ENCODE measurements around the gene PRKG1. TPM values are rescaled to one million over a fixed set of nuclear protein-coding genes. Genes with fewer than 3 reads are reported as not detected.

Gene PRKG1
- polyA plus RNA-seq, 4 donors = 12.7 to 21.2 (median 15.0) TPM

DNA sequence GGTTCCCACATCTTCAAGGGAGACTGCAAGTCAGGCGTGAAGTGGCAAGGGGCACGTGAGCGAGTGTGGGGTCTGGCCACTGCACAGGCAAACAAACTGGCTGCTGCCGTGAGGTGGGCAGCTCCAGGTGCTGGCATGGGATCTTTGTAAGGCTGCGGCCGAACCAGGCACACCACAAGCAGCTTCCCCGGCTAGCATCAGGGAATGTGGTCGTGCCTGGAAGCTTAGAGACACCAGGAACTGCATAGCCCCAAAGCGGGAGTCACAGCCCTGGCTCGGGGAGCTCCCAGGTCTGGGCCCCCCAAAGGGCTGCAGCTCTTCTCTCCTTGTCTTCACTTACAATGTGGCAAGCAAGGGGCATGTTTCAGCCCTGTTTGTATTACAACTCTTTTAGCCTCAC is 988.9 kb downstream of the PRKG1 start:
- no peak for DNase-seq (ENCODE audit: low read depth in 4 of 4, low spot score in 3 of 4)

DNA sequence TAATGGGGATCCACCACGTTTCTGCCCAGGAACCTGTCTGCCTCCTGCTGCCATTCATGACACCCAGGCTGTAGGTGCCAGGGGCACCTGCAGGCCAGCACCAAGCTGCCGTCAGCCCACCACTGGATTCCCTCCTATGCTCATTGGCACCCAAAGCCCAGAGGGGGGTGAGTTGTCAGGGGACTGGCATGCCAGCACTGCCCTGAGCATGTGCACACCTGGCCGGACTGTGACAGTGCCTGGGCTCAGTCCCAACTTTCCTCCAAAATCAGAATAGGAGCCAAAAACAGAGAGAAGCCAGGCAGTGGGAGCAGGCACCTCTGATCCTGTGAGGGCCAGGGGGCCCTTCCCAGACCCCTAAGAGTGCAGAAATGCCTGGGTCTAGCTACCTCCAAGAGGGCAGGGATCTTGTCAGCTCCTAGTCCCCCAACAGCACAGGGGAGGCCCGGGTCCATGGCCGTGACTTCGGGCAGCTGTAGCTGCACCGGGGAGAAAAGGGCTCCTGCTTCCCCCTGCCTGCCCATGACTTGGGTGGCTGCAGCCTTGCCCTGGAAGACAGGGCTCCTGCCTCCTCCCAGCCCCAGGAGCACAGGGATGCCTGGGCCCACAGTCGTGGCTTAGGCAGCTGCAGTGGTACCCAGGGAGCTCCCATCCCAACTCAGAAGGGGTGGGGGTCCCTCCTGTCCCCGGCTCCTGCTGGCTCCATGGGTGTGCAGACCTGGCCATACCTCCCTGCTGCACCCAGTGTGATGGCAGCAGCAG is 990.0 kb downstream of the PRKG1 start:
- DNase-seq (ENCODE audit: low read depth in 4 of 4, low spot score in 3 of 4) = no peak

DNA sequence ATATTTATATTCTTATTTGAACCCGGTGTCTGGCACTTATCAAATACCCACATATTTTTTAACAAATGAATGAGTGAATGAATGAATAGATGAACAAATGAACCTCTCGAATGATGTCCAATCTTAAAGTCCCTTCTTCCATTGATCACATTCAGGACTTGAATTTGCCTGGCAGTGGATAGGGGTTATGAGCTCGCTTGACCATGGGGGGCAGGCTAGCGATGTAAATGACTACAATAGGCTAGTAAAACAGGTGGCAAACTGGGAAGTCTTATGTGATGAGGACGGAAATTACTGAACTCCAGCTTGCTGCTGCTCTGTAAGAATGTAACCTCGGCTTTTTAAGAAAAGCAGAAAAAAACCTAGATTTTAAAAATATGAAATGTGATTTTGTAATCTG is 992.1 kb downstream of the PRKG1 start:
- DNase-seq (ENCODE audit: low read depth in 4 of 4, low spot score in 3 of 4) = no peak

DNA sequence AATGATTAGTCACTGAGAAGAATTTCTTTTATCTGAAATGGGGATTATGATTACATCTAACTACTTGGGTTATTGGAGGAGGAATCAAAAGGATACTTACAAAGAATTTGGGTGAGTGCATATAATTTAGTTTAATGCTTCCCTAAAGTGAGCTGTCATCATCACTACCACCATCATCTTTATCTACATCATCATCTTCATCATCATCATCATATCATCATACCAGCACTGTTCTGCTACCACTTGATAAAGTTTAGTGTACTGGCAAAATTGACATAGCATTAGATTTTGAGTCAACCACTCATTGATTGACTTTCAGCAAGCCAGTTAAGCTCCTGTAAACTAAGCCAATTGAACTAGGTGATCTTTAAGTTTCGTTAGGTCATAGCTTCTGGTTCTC is 994.2 kb downstream of the PRKG1 start:
- DNase-seq (ENCODE audit: low read depth in 4 of 4, low spot score in 3 of 4) = no peak

DNA sequence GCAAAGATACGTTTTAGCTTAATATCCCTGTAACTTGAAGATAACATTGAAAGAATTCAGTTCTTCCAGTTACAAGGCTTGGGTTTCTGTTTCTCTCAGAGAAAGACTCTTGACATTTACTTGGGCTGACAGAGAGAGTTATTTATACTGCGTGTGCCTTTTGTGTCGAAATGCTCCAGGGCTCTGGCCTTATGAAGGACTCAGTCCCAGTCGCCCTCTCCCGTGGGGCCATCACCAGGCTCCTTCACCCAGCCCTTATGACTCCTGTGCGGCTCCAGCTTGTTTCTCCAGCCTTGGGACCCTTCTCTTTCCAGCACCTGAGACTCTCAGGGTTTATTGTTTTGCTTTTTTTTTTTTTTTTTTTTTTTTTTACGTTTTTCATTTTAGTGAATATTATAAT is 997.5 kb downstream of the PRKG1 start:
- DNase-seq (ENCODE audit: low read depth in 4 of 4, low spot score in 3 of 4) = no peak

DNA sequence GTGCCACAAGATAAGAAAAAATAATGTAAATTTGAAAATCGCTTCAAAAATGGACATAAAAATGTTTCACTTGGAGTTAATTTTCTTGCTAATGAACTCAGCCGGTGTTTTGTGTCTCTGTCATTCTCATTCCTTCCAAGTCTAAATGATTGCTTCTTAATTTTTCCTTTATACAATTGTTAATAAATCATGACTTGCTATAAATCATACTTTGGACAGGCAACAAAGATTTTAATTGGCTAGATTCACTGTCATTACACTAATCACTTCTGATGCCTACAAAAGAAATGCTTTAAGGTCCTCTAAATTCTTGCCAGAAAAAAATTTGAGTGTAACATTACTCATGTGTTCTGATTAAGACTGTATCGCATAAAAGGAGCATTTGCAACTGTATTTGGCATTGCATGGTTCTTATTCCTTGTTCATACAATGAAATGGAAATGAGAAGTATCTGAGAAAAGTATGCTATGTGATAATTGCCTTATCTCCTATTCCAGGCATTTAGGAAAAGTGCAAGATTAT is 1000.3 kb downstream of the PRKG1 start:
- DNase-seq (ENCODE audit: low read depth in 4 of 4, low spot score in 3 of 4) = no peak

DNA sequence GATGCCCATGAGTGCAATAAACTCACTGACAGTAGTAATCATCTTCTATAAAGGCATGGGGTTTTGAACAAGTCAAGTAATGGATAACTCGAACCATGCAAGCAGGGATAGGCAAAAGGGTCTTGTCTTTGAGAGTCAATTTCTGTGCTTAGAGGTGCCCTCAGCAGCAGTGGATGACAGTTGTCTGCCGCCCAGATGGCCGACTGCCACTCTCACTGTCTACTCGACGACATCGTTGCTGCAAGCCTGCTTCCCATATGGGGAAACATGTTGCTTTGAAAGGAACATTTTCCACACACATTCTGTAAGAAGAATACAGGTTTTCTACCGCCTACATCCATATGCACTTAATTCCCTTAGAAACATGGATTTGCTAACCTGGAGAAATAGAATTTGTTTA is 1003.5 kb downstream of the PRKG1 start:
- DNase-seq (ENCODE audit: low read depth in 4 of 4, low spot score in 3 of 4) = no peak

DNA sequence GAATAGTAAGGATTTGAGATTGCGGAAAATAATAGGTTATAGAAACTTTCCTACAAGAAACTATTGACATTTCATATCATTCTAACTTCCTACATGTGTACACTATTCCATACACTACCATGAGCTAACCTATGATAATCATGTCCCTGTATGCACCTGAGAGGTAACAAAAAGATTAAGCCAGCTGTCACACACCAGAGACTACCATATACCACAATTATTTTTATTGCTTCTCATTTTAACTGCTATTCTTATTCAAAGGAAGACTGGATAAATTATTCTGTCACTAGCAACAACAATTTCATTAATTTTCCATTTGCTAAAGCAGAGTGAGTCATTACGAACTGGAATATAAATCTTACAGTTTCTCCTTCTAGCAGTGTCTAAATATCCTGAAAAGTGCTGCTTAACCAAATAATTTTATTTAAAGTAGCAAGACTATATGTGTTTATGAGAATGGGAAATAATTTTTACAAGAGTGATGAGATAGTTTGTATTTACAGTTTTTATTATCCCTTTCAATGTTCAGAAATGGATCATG is 1004.2 kb downstream of the PRKG1 start:
- DNase-seq (ENCODE audit: low read depth in 4 of 4, low spot score in 3 of 4) = no peak

DNA sequence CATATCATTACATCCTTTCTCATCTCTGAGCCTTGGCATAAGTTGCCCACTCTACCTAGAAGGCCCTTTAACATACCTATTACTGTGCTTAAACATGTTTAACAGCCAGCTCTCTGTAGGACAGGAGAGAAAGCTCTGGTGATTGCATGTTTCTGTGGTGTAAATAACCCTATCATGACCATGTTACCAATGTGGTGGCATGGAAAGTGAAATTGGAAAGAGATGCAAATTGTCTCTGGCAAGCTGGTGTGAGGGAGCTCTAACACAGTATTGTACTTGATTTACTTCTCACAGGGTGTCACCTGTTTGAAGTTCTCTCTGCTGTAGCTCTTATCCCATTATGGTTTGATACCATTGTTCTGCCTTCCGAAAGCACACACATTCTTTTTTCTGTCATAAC is 1008.0 kb downstream of the PRKG1 start:
- DNase-seq (ENCODE audit: low read depth in 4 of 4, low spot score in 3 of 4) = no peak

DNA sequence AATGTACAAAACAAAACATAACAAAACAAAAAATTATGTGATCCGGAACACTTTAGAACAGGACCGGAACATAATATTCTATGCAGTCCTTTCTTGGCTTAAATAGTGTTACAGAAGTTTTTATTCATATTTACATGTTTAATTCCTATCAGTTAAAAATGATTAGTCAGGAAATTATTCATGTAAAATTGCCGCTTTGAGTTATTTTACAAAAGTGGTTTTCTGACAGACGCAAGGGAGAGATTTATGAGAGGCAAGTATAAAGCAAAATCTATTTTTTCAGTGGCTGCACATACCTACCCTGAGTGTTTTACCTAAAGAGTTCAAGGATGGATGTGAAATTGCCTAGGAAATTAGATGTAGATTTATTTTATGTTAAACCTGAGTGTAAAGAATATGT is 1009.1 kb downstream of the PRKG1 start:
- DNase-seq (ENCODE audit: low read depth in 4 of 4, low spot score in 3 of 4) = no peak

DNA sequence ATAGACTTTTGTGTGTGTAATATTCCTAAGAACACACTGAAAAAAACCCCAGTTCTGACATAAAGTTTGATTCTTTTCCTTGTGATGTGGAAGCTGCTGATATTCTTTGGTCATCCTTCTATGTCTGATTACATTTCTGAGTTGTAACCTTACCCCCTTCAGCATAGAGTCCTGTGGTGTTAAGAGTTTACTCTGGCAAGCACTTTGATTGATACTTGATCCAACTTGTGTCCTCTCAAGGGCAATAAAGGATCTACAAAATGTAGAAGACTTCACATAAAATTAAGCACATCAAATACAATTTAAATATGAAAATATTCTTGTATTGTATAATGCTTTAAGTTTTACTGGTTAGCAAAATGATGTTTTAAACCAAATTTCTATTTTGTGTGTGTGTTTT is 1018.1 kb downstream of the PRKG1 start:
- DNase-seq (ENCODE audit: low read depth in 4 of 4, low spot score in 3 of 4) = no peak

DNA sequence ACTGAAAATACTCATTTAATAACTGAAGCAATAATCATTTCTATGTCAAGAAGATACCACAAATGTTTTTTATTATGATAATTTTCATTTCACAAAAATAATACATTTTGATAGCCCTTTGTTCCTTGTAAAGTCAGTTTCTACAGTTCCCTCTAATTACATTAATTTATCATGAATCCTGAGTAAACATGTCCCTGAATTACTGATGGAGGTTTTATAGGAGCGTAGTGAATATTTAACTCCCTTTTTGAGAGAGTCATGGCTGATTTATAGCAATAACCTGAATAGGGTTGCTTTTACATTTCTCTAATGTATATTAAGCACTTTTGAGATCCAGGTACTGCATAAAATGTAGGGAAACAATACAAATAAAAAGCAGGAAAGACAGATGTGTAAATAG is 1023.8 kb downstream of the PRKG1 start:
- no peak for DNase-seq (ENCODE audit: low read depth in 4 of 4, low spot score in 3 of 4)

DNA sequence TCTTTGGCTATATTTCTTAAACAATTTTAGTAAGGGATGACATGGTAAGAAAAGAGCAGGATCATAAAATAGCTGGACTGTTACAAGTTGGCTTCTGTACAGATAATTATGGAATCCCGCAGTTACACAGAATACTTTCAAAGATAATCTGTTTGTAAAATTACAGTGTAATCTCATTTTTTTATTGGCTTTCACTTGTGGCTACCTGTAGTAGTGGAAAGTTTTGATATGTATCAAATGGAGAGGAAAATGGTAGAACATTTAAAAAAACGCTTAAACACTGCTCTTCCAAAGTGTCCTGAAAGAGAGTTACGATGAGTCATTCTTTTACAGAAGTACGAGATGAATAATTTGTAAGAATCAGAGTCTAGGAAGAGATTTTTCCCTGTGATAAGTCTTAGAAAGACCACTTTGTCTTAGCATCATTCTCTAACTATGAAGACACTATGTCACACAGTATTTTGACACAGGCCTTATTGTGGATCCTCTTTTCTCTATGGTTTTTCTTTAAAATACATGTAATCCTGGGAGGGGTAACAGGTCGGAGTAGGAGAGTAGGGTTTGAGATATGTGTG is 1024.8 kb downstream of the PRKG1 start:
- DNase-seq (ENCODE audit: low read depth in 4 of 4, low spot score in 3 of 4) = no peak

DNA sequence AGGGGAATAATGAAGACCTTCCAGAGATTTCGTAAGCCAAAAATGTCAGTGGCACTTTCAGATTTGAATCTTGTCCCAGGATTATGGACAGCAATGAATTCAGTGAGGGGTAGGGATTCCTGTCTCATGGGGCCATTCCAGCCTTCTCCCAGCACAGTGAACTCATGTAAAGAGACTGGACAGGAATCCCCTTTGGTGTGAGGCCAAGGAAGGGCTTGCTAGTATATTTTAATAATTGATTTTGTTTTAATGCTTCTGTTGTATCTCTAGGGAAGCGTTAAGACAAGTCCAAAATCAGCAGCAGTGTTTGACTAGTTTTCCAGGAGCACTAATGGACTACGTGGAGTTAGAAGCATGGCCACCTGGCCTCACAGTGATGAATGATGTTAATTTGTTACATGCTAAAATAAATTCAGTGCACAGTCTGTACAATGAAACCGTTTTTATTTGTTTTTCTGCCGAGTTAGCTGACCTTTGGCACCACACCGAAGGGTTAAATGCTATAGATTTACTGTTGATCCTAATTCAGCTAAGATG is 1025.8 kb downstream of the PRKG1 start:
- DNase-seq (ENCODE audit: low read depth in 4 of 4, low spot score in 3 of 4) = no peak

DNA sequence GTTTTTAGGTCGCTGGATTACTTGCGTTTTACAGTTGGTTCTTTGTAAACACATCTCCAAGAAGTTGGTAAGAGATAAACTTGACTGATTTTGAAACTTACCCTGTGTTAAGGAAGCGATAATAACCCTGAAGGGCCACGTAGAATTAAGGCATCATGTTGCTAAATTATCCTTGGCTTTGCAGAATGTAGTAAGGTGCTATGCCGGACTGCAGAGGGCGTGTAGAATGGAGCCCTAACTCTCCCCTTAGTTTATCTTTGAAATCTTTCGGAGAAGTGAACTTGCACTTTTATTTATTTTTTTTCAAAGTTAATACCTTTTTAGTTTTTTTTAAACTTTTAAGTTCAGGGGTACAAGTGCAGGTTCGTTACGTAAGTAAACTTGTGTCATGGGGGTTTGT is 1031.0 kb downstream of the PRKG1 start:
- no peak for DNase-seq (ENCODE audit: low read depth in 4 of 4, low spot score in 3 of 4)

DNA sequence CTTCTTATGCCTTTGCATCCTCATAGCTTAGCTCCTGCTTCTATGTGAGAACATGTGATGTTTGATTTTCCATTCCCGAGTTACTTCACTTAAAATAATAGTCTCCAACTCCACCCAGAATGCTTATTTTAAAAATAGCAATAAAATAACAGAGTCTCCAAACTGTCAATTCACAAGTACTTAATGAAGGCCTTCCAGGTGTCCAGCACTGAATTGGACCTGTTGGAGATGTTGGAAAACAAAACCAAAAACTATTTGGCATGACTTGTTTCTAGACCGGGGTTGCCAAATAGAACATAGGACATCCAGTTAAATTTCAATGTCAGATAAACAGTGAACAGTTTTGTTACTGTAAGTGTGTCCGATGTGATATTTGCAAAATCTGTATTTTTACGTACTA is 1031.7 kb downstream of the PRKG1 start:
- no peak for DNase-seq (ENCODE audit: low read depth in 4 of 4, low spot score in 3 of 4)

DNA sequence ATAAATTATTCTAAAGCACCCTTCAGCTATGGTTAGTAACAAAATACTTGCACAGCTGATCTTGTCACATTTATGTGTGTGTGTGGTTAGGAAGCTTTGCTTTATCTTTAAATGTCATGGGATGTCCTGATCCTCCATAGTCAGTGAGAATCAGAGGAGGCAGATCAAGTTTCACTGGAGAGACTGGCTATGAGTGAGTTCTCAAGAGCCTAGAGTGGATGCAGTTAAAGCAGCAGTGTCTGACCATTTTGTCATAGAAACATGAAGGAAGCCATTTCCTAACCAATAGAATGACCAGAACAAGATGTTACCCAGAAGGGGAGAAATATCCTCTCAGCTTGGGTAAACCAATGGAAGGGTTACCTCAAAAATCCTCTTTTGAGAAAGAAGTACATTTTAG is 1032.6 kb downstream of the PRKG1 start:
- DNase-seq (ENCODE audit: low read depth in 4 of 4, low spot score in 3 of 4) = no peak

DNA sequence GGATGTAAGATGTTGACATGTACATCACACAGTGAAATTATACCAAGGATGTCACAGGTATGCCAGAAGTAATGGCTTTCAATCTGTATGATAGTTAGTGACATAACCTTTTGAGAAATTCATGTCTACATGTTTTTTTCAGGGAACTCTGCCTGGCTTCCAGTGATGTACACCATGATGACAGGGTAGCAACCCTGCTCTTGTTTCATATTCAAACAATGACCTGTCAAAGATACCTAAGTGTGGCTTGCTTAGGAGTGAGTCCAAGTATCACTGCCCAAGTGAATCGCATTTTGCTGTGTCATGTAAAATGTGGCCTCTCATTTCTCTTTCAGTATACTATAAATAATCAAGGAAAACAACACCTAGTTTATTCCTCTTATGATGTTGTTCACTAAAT is 1033.9 kb downstream of the PRKG1 start:
- DNase-seq (ENCODE audit: low read depth in 4 of 4, low spot score in 3 of 4) = no peak

DNA sequence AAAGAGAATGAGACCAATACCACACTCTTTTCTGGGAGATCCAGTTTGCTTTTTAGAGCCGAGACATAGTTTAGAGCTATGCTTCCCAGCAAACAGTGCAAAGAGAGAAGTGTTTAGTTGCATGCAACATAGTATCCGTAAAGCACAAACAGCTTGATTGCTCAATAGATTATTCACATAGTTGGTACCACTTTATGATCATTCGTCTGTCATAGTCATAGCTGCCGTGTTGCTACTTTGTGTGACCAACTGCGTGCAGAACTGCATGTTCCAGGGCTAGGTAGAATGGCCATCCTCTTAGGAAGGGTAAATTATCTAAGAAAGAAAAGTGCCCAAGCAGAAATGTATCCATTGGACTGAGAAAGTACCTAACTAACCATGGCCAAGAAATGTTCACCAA is 1036.3 kb downstream of the PRKG1 start:
- DNase-seq (ENCODE audit: low read depth in 4 of 4, low spot score in 3 of 4) = no peak

DNA sequence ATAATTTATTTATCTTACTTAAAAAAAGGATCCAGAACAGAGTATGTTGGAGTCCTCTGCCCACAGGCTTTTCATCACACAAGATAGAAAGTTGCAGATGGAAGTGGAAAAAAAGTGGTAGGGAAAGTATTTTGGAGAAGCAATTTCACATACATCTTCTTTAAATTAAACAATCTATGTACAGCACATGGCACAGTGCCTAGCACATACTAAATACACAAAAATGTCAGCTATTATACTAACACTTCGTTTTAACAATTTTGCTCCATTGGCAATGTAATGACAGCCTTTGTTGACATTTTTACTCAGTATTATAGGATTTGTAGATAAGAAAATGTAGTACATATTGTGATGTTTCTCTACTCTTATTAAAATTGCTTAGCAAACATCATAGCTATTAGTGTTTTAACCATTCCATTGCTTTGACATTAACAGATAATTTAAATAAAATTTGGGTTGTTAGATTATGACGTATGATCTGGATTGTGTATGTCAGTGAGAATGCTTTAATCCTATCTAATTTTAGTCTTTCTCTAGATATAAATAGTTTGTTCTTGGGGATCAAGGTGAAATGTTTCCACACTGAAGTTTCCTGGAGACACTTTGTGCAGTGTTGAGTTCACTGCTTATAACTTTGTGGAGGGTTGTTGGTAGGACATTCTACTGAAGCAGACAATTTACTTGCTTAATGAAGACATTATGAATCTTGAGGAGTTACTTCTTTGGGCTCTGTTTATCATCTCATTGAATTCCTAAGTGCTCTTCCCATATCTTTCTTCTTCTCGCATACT is 1037.0 kb downstream of the PRKG1 start:
- no peak for DNase-seq (ENCODE audit: low read depth in 4 of 4, low spot score in 3 of 4)

DNA sequence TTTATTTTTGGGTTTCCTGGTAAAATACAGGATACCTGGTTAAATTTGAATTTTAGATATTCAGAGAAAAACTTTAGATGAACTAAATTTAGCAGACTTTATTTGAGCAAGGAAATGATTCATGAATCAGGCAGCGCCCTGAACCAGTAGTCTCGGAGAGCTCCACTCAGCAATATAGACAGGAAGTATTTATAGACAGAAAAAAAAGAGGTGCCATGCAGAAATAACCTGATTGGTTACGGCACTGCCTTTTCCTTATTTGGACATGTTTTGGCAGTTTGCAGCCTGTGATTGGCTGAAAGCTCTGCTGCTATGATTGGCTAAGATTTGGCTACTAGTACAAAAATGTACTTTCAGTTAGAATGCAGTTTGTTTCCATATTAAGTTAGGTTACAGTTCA is 1041.5 kb downstream of the PRKG1 start:
- no peak for DNase-seq (ENCODE audit: low read depth in 4 of 4, low spot score in 3 of 4)
